ENCODE results near the gene FAM81B.

GRCh38 chr5:95411474-95411873, 20.3 kb downstream of the FAM81B start:
- TF ChIP-seq CTCF (conservative IDR thresholded peaks at IDR 0.05; ENCODE audit: low read length) (no peak), EZH2phosphoT487 (IDR thresholded peaks at IDR 0.05; ENCODE audit: borderline replicate concordance, low read depth, low read length) (no peak)

Data from OCI-LY7 (cell line).